Smooth muscle cell (in vitro differentiated cells): Measurements from ENCODE around the gene CABCOCO1. TPM values are rescaled to one million over a fixed set of nuclear protein-coding genes. Genes with fewer than 3 reads are reported as not detected.

Source experiments
- DNase-seq: peaks from one replicate; lab custom pipeline; 2025; ENCODE audit not compliant: unreplicated experiment; lab: John Stamatoyannopoulos, UW
- H2AFZ ChIP-seq: fragments of 200-600 bp; sonication (generic); 2 replicates; pipeline ENCODE4 v1.6.0; 2016; ENCODE audit warnings: antibody characterized with exemption, low read depth, mild to moderate bottlenecking
- H3F3A ChIP-seq: fragments of 200-600 bp; sonication (generic); 2 replicates; pipeline ENCODE4 v1.6.0; 2017; ENCODE audit warnings: antibody characterized with exemption, low read depth
- H3K27ac ChIP-seq: fragments of 200-600 bp; sonication (generic); 2 replicates; pipeline ENCODE4 v1.5.1; 2016; ENCODE audit warnings: low read depth, mild to moderate bottlenecking
- H3K27me3 ChIP-seq: fragments of 200-600 bp; sonication (generic); 2 replicates; pipeline ENCODE4 v1.6.1; 2016; ENCODE audit warnings: low read depth, mild to moderate bottlenecking
- H3K36me3 ChIP-seq: fragments of 200-600 bp; sonication (generic); 2 replicates; pipeline ENCODE4 v1.5.1; 2016; ENCODE audit warnings: low read depth
- H3K4me1 ChIP-seq: fragments of 200-600 bp; sonication (generic); 2 replicates; pipeline ENCODE4 v1.5.1; 2016; ENCODE audit warnings: low read depth
- H3K4me2 ChIP-seq: fragments of 200-600 bp; sonication (generic); 2 replicates; pipeline ENCODE4 v1.6.0; 2016; ENCODE audit warnings: mild to moderate bottlenecking
- H3K4me3 ChIP-seq: fragments of 200-600 bp; sonication (generic); 2 replicates; pipeline ENCODE4 v1.5.1; 2016; ENCODE audit warnings: mild to moderate bottlenecking
- H3K79me2 ChIP-seq: fragments of 200-600 bp; sonication (generic); 2 replicates; pipeline ENCODE4 v1.6.0; 2016; ENCODE audit warnings: low read depth, mild to moderate bottlenecking
- H3K9ac ChIP-seq: fragments of 200-600 bp; sonication (generic); 2 replicates; pipeline ENCODE4 v1.6.0; 2016; ENCODE audit warnings: low read depth
- H3K9me3 ChIP-seq: fragments of 200-600 bp; sonication (generic); replicated peaks from 2 replicates; pipeline ENCODE4 v1.5.1; 2016; ENCODE audit warnings: low read depth
- H4K20me1 ChIP-seq: fragments of 200-600 bp; sonication (generic); 2 replicates; pipeline ENCODE4 v1.6.0; 2016; ENCODE audit warnings: low read depth
- CTCF ChIP-seq: fragments of 200-600 bp; sonication (generic); IDR thresholded peaks from 2 replicates; pipeline ENCODE4 v1.5.1; 2017; ENCODE audit warnings: borderline replicate concordance, mild to moderate bottlenecking, antibody characterized with exemption; ENCODE audit not compliant: insufficient read depth, poor library complexity, severe bottlenecking
- WGBS: methylation state at CpG from one replicate; pipeline ENCODE4 v1.1.7; 2016; ENCODE audit warnings: low lambda C conversion rate; 5-methylcytosine and 5-hydroxymethylcytosine counted together
- polyA plus RNA-seq: library from polyadenylated mRNA; unstranded; fragments of >200 nt; fragmentation: Nextera tagmentation; extraction: Ambion mirVana; gene quantifications from 2 replicates; pipeline ENCODE4 v1.2.1, GENCODE V29; 2016
- total RNA-seq: library from RNA; depleted of rRNA; stranded (reverse); fragments of >200 nt; gene quantifications from 2 replicates; pipeline ENCODE4 v1.2.3, GENCODE V29; 2014

Gene CABCOCO1
- total and polyA plus RNA-seq, 2 experiments from 2014 or later = 1.2 TPM; not detected in 1

DNA sequence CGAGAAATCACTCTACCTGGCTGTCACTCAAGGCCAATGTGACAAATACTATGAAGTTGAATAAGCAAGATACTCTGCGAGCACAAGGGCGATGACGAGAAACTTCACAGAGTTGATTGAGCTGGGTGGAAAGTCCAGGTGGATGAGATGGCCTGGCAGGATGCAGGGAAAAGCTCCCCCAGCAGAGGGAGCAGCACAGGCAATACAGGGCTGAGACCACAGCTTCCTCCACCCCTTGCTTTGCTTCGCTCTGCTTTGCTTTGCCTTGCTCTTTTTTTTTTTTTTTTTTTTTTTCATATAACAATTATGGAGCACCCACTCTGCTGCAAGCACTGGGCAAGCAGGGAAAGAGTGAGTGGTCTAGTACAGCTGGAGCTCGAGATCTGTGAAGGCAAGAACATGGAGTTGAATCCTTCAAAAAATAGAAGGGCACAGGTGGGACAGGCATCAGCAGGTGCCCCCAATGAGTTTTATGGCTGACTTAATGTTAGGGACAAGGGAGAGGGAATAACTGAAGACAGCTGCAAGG is 88.3 kb downstream of the CABCOCO1 start:
- H3K36me3 ChIP-seq = no peaks in the 10 kb centered on the region
- H3K9me3 ChIP-seq = no peaks in the 10 kb centered on the region
- peak; percentile 56 for TF ChIP-seq CTCF
- H2AFZ ChIP-seq = no peak overlapping the region
- peaks cover 25% of the 10 kb centered on the region for H3K4me1 ChIP-seq
- no peaks in the 10 kb centered on the region for H3K79me2 ChIP-seq
- H3F3A ChIP-seq = peaks cover 7% of the 10 kb centered on the region
- no peak overlapping the region for H3K9ac ChIP-seq
- peak overlapping the region; percentile 89 for H3K27ac ChIP-seq
- no peak for DNase-seq
- H3K4me2 ChIP-seq = peak overlapping the region; percentile 66
- H3K4me3 ChIP-seq = no peak overlapping the region
- 70% methylated on average over 6 of the region's 6 CpGs for WGBS
- no peaks in the 10 kb centered on the region for H3K27me3 ChIP-seq
- no peaks in the 10 kb centered on the region for H4K20me1 ChIP-seq

DNA sequence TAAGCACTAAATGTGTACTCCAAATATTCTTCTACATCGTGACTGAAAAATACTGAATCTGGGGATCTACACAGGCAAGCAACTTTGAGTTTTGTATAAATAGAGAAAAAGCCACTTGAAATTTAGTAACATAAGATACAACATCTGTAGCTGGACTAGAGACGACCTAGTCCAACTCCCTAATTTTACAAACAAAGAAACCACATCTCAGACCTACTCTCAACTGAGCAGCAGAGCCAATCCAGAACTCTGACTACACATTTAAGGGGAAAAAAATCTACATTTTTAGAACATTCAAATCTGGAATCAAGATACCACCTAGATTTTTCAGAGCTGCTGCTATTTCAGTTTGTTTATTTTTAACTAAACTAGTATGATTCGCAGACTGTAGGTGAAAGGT is 88.9 kb downstream of the CABCOCO1 start:
- H3K9me3 ChIP-seq = no peaks in the 10 kb centered on the region
- TF ChIP-seq CTCF = no peak
- H3K36me3 ChIP-seq = no peaks in the 10 kb centered on the region
- 54% methylated on average over 3 of the region's 3 CpGs for WGBS
- H3K4me2 ChIP-seq = peak overlapping the region; percentile 66
- H3K27ac ChIP-seq = peak overlapping the region; percentile 89
- no peaks in the 10 kb centered on the region for H4K20me1 ChIP-seq
- no peak overlapping the region for H3K4me3 ChIP-seq
- no peak overlapping the region for H3K9ac ChIP-seq
- peaks cover 25% of the 10 kb centered on the region for H3K4me1 ChIP-seq
- no peak overlapping the region for H2AFZ ChIP-seq
- no peaks in the 10 kb centered on the region for H3K79me2 ChIP-seq
- H3K27me3 ChIP-seq = no peaks in the 10 kb centered on the region
- H3F3A ChIP-seq = peaks cover 7% of the 10 kb centered on the region
- no peak for DNase-seq

DNA sequence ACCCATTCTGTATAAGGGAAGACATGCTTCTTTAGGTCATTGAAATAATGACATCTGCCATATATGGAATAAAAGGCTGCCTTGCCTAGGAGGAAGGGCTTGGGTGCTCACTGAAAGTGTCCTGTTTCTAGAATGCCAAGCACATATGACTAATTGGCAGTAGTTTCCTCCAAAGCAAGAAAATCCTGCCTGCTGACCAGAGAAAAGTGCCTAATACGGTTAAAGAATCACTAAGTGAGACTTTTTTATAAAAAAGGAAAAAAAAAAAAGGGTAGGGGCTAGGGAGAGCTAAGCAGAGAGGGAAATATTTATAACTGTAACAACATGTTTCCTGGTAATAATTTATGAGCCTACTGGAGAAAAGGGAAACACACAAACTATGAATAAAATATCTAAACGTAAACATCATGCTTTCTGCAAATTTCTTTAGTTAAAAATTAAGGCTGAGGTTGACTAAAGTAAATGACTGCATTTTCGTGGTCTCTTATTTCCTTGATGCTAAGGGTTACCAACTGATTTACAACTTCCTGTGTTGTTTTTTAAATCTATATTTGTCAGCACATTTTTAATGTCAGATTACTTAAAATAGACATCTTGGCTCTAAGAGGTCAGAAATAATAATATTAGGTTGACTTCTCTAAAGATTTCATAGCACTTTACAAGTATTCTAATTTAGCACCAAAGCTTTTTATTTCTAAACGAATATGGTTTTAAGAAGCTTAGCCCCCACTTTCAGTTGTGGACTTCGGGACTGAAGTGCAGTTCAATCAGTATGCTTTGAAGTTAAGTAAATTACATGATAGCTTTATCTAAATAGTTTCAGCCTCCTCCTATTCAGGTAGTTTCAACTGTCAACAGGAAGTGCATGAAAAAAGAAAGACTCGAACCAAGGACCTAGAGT is 89.6 kb downstream of the CABCOCO1 start:
- no peak for DNase-seq
- Histone ChIP-seq H3K27ac (peak overlapping the region; percentile 89), H3K27me3 (no peaks in the 10 kb centered on the region), H4K20me1 (no peaks in the 10 kb centered on the region), H3K4me2 (peak overlapping the region; percentile 66), H3K9me3 (no peaks in the 10 kb centered on the region), H3K4me1 (peaks cover 25% of the 10 kb centered on the region), H2AFZ (peak overlapping the region; percentile 75), H3K9ac (peak overlapping the region; percentile 52), H3K36me3 (no peaks in the 10 kb centered on the region), H3F3A (peaks cover 7% of the 10 kb centered on the region), H3K4me3 (peak overlapping the region; percentile 8), H3K79me2 (no peaks in the 10 kb centered on the region)
- TF ChIP-seq CTCF = no peak
- 24% methylated on average over 6 of the region's 6 CpGs for WGBS

DNA sequence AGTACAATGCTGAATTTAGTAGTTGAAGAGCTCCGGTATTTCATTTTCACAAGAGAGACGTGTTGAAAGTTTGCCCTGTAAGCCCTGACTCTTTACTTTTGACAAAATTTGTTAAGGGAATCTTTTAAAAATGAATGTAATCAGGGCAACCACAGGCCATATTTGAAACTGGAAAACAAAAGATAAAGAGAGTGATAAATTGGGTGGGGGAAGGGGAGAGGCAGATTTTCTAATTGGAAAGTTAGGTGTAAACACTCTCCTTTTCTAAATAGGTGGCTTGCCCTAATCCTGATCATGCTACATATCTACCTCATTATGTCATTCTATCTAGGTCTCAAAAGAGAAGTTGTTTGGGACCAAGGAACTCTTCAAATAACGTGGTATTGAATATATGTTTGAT is 90.7 kb downstream of the CABCOCO1 start:
- Histone ChIP-seq H3F3A (peaks cover 7% of the 10 kb centered on the region), H3K79me2 (no peaks in the 10 kb centered on the region), H3K4me3 (no peak overlapping the region), H3K9ac (no peak overlapping the region), H3K27ac (peak overlapping the region; percentile 89), H3K4me1 (peaks cover 25% of the 10 kb centered on the region), H3K27me3 (no peaks in the 10 kb centered on the region), H3K9me3 (no peaks in the 10 kb centered on the region), H3K36me3 (no peaks in the 10 kb centered on the region), H4K20me1 (no peaks in the 10 kb centered on the region), H2AFZ (peak overlapping the region; percentile 75), H3K4me2 (peak overlapping the region; percentile 66)
- TF ChIP-seq CTCF = no peak
- no peak for DNase-seq
- 88% methylated on average over 3 of the region's 3 CpGs for WGBS
